Activated naive CD8-positive, alpha-beta T cell treated with anti-CD3 and anti-CD28 coated beads, Interleukin-2, amount 10 ng/mL, durations not matched to agents 7 days and 5 days (primary cell): ENCODE data around the gene SHB. TPM values are rescaled to one million over a fixed set of nuclear protein-coding genes. Genes with fewer than 3 reads are reported as not detected.

Experiments used
- ATAC-seq: fragments of 150-1000 bp; cut with Tn5 transposase; one replicate; pipeline ENCODE4 v1.10.0; 2021; ENCODE audit warnings: low read depth, moderate library complexity
- POLR2A ChIA-PET: fragments of 350-600 bp; sonication (Branson Sonifier 250); formaldehyde crosslinking; loops from one replicate; lab custom pipeline; 2021; ENCODE audit warnings: antibody characterized with exemption; lab: Charles Lee
- DNase-seq: peaks from one replicate; pipeline ENCODE4 v3.0.0; 2021
- H3K27ac Mint-ChIP-seq: one replicate; pipeline ENCODE4 v1.8.0; 2022; ENCODE audit warnings: mild to moderate bottlenecking, mixed read lengths
- H3K27me3 Mint-ChIP-seq: one replicate; pipeline ENCODE4 v1.8.0; 2022; ENCODE audit warnings: mild to moderate bottlenecking, moderate library complexity, mixed read lengths
- H3K36me3 Mint-ChIP-seq: one replicate; pipeline ENCODE4 v1.8.0; 2021; ENCODE audit warnings: mild to moderate bottlenecking, mixed read lengths
- H3K4me1 Mint-ChIP-seq: one replicate; pipeline ENCODE4 v1.8.0; 2021; ENCODE audit warnings: mixed read lengths
- H3K4me3 Mint-ChIP-seq: one replicate; pipeline ENCODE4 v1.8.0; 2022; ENCODE audit warnings: mild to moderate bottlenecking, moderate library complexity, mixed read lengths
- H3K9me3 Mint-ChIP-seq: one replicate; pipeline ENCODE4 v1.8.0; 2021; ENCODE audit warnings: mixed read lengths
- total RNA-seq, 2 experiments: library from RNA; stranded (reverse); gene quantifications; one replicate each; pipeline ENCODE4 v1.2.3, GENCODE V29; 2021

The SHB gene
- total RNA-seq, 2 experiments from 2014 or later, result 0.78 to 1.1 TPM

DNA sequence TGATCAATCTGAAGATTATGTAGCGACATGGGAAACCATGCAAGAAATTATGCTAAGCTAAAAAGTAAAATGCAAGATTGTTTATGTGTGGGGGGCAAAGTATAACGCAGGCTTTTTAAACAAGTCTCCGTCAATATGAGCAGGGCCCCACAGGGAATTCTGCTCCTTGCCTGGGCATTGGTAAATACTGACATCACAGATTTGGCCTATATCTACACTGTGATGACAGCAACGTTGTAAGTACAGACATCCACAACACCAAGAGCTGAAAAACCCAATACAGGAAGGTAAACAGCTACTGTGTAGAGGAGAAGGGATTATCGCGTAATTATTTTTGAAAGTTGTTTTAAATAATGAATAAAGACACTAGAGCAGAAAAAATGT lies 90.6 kb downstream of the SHB start:
- H3K4me3 Mint-ChIP-seq, result no peak overlapping the region
- H3K36me3 Mint-ChIP-seq, result no peaks in the 10 kb centered on the region
- no peak overlapping the region for H3K27ac Mint-ChIP-seq
- POLR2A ChIA-PET, result no interaction called here
- H3K27me3 Mint-ChIP-seq, result peaks cover 2% of the 10 kb centered on the region
- no peaks in the 10 kb centered on the region for H3K4me1 Mint-ChIP-seq
- no peak for ATAC-seq
- no peak for DNase-seq
- H3K9me3 Mint-ChIP-seq, result no peaks in the 10 kb centered on the region

DNA sequence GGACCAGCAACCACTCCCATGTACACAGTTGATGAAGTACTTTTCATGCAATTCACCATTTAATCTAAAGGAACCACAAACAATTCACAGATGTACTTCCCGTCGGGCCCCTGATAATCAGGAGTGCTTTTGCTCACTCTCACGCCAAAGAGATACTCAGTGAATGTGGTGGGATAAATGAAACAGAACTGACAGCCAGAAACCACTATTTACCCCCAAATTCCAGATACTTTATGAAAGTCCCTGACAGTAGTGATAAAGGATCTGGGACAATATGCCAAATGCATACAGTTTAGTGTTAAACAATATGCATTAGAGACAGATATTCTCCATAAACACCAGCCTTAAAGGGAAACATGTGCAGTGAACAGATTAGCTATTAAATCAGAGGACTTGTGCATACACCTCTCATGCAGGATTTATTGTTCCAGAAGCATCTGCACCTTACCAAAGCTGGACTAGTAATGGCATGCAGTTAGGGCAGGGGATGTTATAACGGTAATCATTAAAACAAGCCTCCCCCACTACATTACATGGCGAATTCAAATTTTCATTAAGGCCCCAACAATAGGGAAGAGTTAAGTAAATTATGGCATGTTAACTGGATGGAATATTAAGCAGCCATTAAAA lies 91.1 kb downstream of the SHB start:
- no peaks in the 10 kb centered on the region for H3K9me3 Mint-ChIP-seq
- POLR2A ChIA-PET, result no interaction called here
- H3K27me3 Mint-ChIP-seq, result peaks cover 2% of the 10 kb centered on the region
- DNase-seq (no peak), ATAC-seq (no peak)
- H3K4me1 Mint-ChIP-seq, result no peaks in the 10 kb centered on the region
- H3K27ac Mint-ChIP-seq, result no peak overlapping the region
- no peaks in the 10 kb centered on the region for H3K36me3 Mint-ChIP-seq
- H3K4me3 Mint-ChIP-seq, result no peak overlapping the region

DNA sequence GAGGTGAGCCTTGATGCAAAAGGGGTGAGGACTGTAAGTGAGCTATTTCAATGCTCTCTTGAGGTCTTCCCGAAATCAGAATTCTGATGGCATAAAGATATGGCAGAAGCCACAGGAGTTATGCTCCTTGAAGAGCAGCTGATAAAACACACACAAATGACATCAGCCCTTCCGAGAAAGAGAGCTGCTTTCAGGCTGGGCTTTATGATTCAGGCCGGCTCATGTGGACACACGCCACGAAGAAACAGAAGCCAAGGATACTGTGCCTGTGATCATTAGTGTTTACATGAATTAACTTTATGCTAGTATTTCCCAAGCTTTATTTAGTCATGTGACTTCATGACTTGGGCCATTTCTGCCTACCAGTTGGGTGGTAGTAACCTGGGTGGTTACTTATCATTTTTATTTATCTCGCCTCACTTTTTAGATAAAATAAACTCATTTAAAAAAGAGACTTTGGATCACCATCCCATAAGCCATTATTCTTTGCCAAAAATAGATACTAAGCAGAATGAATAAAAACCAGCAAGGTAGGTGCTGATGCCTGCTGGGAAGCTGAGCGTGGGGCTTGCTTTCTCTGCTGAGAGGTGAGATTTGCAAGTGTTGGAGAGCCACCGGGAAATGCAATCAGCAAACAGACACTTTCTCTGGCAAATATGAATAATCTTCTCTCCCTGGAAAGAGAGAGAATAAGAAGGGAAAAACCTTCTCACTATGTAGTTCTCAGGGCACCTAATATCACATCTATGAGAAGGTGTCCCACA lies 92.1 kb downstream of the SHB start:
- H3K4me3 Mint-ChIP-seq, result no peak overlapping the region
- H3K27ac Mint-ChIP-seq, result no peak overlapping the region
- no peak for DNase-seq
- H3K4me1 Mint-ChIP-seq, result peaks cover 4% of the 10 kb centered on the region
- H3K27me3 Mint-ChIP-seq, result peaks cover 2% of the 10 kb centered on the region
- no peaks in the 10 kb centered on the region for H3K36me3 Mint-ChIP-seq
- ATAC-seq, result no peak
- no peaks in the 10 kb centered on the region for H3K9me3 Mint-ChIP-seq
- POLR2A ChIA-PET, result no interaction called here

DNA sequence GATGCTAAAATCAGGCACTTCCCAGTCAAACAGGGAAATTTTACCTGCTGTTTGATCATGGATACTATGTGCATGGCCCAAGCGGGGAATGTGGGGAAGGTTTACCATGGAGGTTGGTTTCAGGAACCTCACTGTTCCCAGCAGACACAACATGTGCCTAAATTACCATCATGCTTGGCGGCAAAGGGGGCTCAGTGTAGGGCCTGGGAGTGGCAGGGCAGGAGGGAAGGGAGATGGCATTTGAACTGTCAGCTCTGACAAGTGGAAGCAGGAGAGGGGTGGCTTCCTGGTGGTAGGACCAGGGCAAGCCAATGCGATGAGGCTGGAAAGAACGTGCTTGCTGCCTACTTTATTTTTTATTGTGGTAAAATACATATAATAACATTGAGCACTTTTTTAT lies 93.4 kb downstream of the SHB start:
- no peak overlapping the region for H3K27ac Mint-ChIP-seq
- POLR2A ChIA-PET, result no interaction called here
- H3K9me3 Mint-ChIP-seq, result no peaks in the 10 kb centered on the region
- no peaks in the 10 kb centered on the region for H3K36me3 Mint-ChIP-seq
- no peak overlapping the region for H3K4me3 Mint-ChIP-seq
- H3K4me1 Mint-ChIP-seq, result peaks cover 4% of the 10 kb centered on the region
- DNase-seq, result no peak
- ATAC-seq, result no peak
- peaks cover 2% of the 10 kb centered on the region for H3K27me3 Mint-ChIP-seq

DNA sequence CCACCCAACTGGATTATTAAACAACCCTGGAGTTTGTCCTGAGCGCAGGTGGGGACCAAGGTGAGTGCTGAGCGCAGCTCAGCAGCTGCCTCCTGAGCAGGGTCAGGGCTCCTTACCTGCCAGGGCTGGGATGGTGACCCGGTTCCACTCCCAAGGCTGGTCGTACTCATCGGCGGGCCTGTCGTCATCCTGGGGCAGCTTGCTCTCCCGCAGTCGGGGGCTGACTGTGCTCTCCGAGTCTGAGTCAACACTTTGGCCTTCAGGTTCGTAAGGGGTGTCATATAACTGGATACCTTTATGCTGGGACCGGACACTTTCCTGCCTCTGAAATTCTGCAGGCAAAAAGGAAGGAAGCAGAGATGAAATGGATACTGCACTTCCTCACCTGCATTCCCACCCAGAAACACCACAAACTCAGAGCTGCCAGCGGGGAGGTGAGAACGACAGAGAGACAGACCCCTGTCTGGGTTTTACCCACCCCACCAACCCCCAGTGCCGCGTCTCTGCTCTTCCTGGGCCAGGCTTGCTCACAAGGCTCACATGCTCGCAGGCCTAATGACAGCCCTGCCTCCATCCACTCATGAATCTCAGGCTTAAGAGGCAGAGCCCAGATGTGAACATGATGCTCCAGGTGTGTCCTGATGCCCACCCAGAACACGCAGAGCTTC lies 94.4 kb downstream of the SHB start:
- Mint-ChIP-seq H3K27me3 (peaks cover 2% of the 10 kb centered on the region), H3K27ac (no peak overlapping the region), H3K36me3 (no peaks in the 10 kb centered on the region), H3K4me1 (peaks cover 4% of the 10 kb centered on the region), H3K4me3 (no peak overlapping the region), H3K9me3 (no peaks in the 10 kb centered on the region)
- POLR2A ChIA-PET, result no interaction called here
- ATAC-seq (no peak), DNase-seq (no peak)

DNA sequence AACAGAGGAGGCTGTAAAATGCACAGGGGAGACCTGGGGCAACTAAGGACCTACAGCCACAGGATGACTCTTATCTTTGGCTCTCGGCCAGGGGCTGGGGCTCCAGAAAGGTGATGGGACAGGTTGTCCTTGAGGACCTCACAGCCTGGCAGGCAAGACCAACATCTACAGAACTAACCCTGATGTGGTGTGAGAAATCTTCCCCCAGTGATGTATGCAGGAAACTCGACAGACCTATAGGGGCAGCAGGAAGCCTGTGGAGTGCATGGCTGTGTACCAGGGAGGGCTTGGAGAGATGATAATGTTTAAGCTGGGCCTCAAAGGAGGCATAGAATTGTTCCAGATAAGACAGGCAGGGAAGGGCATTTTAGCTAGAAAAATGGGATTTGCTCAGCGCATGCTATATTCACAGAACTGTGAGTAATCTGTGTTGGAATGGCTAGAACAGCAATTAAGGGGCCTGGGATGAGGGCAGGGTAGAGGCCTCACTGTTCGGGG lies 96.6 kb downstream of the SHB start:
- H3K27ac Mint-ChIP-seq, result no peak overlapping the region
- peaks cover 4% of the 10 kb centered on the region for H3K4me1 Mint-ChIP-seq
- no peaks in the 10 kb centered on the region for H3K9me3 Mint-ChIP-seq
- peaks cover 4% of the 10 kb centered on the region for H3K27me3 Mint-ChIP-seq
- no peaks in the 10 kb centered on the region for H3K36me3 Mint-ChIP-seq
- POLR2A ChIA-PET, result no interaction called here
- no peak for DNase-seq
- H3K4me3 Mint-ChIP-seq, result no peak overlapping the region
- ATAC-seq, result peak; percentile 69

DNA sequence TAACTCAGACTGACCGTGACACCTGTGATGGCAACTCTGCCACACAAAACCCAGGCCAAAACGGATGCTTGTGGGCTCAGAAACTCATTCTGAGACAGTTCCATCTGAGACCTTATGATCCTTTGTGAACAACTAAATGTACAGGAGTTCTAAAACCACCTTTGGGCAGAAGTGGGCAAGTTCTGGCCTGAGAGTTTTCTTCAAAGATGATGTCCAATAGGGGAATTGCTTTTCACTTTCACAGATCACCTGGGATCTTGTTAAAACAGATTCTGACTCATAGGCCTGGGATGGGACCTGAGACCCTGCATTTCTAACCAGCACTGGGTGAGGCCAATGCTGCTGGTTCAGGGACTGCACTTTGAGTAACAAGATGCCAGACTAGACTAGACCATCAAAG lies 97.3 kb downstream of the SHB start:
- H3K27me3 Mint-ChIP-seq, result peaks cover 2% of the 10 kb centered on the region
- H3K9me3 Mint-ChIP-seq, result no peaks in the 10 kb centered on the region
- no peak overlapping the region for H3K27ac Mint-ChIP-seq
- H3K36me3 Mint-ChIP-seq, result no peaks in the 10 kb centered on the region
- no peak for ATAC-seq
- DNase-seq, result no peak
- H3K4me3 Mint-ChIP-seq, result no peak overlapping the region
- H3K4me1 Mint-ChIP-seq, result peaks cover 4% of the 10 kb centered on the region
- POLR2A ChIA-PET, result no interaction called here

DNA sequence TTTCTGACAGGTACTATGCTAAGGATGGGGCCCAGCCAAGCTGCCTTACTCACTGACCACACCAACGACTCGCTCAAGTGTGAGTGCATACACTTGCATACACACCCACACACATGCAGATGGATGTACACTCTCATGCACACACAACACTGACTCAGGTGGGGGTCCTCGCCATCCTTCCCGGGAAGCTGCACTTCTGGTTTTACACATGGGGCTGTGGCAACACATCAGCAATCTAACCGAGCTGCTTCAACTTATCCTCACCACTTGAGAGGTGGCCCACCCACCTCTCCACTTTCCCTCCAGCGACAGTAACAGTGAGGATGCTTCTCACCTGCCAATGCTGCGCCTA lies 97.9 kb downstream of the SHB start:
- ATAC-seq (no peak), DNase-seq (no peak)
- no peak overlapping the region for H3K27ac Mint-ChIP-seq
- POLR2A ChIA-PET, result no interaction called here
- H3K4me3 Mint-ChIP-seq, result no peak overlapping the region
- peaks cover 2% of the 10 kb centered on the region for H3K27me3 Mint-ChIP-seq
- H3K36me3 Mint-ChIP-seq, result no peaks in the 10 kb centered on the region
- H3K9me3 Mint-ChIP-seq, result no peaks in the 10 kb centered on the region
- peaks cover 5% of the 10 kb centered on the region for H3K4me1 Mint-ChIP-seq

DNA sequence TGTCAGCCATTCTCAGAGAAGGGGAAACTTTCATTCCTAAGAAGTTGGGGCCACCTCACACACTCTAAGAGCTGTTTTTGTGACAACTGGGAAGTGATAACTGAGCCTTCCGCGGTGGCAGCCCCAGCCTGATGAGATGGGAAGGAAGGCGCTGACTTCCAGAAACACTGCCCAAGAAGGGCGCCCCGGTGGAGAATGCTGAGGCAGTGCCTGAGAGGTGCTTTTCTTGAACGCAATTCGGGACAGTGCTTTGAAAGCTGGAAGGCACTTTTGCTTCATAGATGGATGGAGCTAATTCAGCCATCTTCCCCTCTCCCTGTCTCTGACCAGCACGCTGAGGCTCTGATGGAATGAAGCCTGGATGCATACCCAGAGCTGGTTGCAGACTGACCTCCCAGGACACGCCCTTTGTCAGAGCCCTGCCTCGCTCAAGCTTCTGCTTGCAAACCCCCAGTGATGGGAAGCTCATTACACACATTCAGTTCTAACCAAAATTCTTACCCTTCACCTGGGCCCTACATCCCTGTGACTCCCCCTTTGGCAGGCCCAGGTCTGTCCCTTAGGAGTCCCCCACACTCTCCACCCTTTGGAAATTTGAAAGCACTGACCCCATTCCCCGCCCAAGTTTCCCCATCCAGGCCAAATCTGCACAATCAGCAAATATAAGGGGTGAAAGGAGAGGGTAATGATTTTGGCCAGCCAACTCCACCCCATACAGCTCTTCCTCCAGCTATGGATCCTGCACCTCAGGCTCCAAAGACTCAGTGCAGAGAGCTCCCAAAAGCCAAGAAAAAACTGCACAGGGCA lies 98.5 kb downstream of the SHB start:
- Mint-ChIP-seq H3K4me3 (no peak overlapping the region), H3K27me3 (peaks cover 2% of the 10 kb centered on the region), H3K9me3 (no peaks in the 10 kb centered on the region), H3K4me1 (peaks cover 10% of the 10 kb centered on the region), H3K27ac (no peak overlapping the region), H3K36me3 (no peaks in the 10 kb centered on the region)
- ATAC-seq (no peak), DNase-seq (no peak)
- POLR2A ChIA-PET, result no interaction called here

DNA sequence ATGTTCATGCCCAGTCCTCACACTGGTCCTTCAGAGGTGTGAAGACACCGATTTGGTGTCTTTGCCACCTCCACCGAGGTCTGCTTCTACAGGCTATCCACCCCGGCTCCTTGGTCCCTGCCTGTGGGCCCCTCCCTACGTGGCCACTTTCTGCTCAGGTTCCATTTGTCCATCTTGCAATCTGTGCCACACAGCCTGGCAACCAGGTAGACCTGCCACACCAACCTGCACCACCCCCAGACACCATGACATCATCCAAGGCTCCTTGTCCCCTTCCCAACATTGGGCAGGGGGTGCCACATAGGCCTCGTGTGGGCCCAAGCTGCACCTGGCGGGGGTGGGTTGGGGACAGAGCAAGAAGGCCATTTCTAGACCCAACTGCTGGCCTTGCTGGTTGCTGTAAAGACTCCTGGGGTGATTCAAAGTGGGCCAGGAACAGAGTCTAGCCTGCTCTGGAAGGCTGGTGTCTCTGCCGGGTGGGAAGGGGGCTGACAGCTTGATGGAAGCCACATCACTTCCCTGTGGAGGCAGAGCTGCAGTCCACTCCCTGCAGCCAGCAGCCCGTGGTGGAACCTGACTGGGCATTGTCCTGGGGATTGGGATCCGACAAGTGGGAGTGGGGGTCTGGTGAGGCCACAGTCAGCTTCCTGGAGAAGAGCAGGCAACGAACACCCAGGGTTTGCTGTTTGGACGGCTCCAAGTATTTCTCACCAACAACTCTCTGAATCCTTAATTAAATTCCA lies 99.3 kb downstream of the SHB start:
- ATAC-seq (no peak), DNase-seq (no peak)
- Mint-ChIP-seq H3K4me3 (no peak overlapping the region), H3K36me3 (no peaks in the 10 kb centered on the region), H3K4me1 (peaks cover 11% of the 10 kb centered on the region), H3K27me3 (peaks cover 2% of the 10 kb centered on the region), H3K27ac (no peak overlapping the region), H3K9me3 (no peaks in the 10 kb centered on the region)
- POLR2A ChIA-PET, result no interaction called here

DNA sequence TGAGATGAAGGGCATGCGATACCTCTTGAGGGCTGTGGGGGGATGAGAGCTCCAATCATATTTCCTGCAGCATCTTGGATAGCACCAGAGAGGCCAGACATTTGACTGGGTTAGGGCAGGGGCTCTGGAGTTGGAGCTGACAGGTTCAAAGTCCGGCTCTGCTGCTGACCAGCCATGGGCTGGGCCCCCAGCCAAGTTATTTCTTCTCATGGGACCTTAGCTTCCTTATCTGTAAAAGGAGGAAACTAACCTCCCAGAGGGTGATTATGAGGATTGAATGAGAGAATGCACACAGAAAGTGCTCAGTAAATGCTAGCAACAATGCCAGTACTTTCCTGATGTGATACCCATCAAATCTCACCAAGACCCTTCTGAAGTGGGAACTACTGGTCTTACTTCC lies 99.9 kb downstream of the SHB start:
- Mint-ChIP-seq H3K27me3 (peaks cover 2% of the 10 kb centered on the region), H3K4me1 (peaks cover 15% of the 10 kb centered on the region), H3K4me3 (no peak overlapping the region), H3K36me3 (no peaks in the 10 kb centered on the region), H3K27ac (no peak overlapping the region), H3K9me3 (no peaks in the 10 kb centered on the region)
- POLR2A ChIA-PET, result no interaction called here
- DNase-seq (no peak), ATAC-seq (no peak)

DNA sequence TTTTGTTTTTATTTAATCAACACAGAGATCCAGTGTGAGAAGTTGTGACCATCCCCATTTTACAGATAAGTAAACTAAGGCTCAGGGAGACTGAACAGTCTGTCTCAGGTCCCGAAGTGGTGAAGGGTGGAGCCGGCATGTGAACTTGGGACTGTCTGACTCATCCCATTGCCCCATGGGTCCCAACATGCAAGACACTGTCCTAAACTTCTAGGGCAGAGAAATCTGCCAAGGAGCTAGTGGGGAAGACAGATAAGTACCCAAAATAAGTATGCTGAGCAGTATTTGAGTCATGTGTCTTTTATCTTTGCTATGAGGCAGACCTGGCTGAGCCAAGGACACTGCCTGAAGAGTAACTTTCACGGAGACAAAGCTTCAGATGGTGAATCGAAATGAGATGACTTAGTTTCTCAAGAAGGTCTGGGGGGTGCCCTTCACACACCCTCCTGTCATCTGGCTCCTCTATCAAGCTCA lies 100.8 kb downstream of the SHB start:
- DNase-seq, result no peak
- POLR2A ChIA-PET, result no interaction called here
- no peaks in the 10 kb centered on the region for H3K36me3 Mint-ChIP-seq
- ATAC-seq, result no peak
- H3K4me3 Mint-ChIP-seq, result no peak overlapping the region
- peaks cover 2% of the 10 kb centered on the region for H3K27me3 Mint-ChIP-seq
- peaks cover 15% of the 10 kb centered on the region for H3K4me1 Mint-ChIP-seq
- no peak overlapping the region for H3K27ac Mint-ChIP-seq
- H3K9me3 Mint-ChIP-seq, result no peaks in the 10 kb centered on the region

DNA sequence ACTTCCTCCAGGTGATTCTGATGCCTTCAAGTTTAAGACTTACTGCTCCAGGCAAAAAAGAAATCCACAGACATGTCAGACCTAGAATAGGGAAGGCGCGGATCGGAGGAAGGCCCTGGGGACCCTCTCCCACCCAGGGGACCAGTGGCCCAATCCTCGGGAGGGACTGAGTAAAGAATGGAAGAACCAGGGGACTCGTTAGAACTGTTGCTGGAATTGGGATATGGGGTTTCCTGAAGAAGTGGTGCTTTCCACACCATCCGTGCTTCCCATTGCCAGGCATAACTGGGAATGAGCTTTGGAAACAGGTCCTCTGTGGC lies 101.3 kb downstream of the SHB start:
- no peaks in the 10 kb centered on the region for H3K9me3 Mint-ChIP-seq

More for the DNA sequence above, 101.3 kb downstream of the SHB start:
- H3K4me3 Mint-ChIP-seq, result no peak overlapping the region
- H3K36me3 Mint-ChIP-seq, result no peaks in the 10 kb centered on the region
- ATAC-seq, result no peak
- POLR2A ChIA-PET, result no interaction called here
- no peak overlapping the region for H3K27ac Mint-ChIP-seq
- peaks cover 15% of the 10 kb centered on the region for H3K4me1 Mint-ChIP-seq
- peaks cover 2% of the 10 kb centered on the region for H3K27me3 Mint-ChIP-seq
- no peak for DNase-seq
